ENCODE results near the gene TTLL10.
"Not testable (repeated sequence)": the region's sequence is repeated elsewhere in the genome, so short reads cannot be mapped to it uniquely, and the experiment has no call there.

TTLL10 gene

DNA sequence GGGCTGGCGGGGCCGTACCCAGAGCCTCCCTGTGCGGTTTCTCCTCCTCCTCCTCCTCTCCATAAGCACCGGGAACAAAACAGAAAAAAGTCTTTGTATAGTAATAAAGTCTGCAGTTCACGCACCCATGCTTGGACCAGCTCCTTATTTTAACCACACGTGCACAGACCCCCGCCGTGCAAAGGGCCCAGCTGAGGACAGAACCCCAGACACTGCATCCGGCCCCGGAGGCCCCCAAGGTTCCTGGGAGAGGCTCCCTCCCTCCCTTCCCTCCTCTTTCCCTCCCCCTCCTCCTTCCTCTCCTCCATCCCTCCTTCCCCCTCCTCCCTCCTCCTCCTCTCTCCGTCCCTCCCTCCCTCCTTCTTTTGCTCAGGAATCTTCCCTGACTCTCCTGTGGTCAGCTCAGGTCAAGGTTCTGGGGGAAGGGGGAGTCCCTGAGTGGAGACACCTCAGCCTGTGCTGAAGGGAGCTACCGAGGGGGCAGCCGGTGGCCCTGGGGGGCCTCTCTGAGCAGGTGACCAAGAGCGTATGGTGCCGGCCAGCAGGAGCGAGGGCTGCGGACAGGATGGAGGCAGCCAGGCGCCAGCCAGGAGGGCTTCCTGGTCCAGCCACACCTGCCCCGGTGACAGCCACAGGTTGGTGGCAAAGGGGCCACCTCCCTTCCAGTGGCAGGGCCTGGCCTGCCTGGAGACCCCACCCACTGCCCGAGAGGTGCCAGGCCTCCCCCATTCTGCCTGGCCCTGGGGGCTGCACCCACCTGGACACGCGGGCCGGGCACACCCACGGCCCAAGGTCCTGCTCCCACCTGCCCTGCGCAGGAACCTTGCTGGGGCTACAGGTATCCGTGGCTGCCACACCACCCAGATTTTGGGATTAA lies 3.2 kb upstream of the TTLL10 start:
- in situ Hi-C loops (cut with MboI; ENCODE audit: low sequenced_read_pairs) = no loop called here

DNA sequence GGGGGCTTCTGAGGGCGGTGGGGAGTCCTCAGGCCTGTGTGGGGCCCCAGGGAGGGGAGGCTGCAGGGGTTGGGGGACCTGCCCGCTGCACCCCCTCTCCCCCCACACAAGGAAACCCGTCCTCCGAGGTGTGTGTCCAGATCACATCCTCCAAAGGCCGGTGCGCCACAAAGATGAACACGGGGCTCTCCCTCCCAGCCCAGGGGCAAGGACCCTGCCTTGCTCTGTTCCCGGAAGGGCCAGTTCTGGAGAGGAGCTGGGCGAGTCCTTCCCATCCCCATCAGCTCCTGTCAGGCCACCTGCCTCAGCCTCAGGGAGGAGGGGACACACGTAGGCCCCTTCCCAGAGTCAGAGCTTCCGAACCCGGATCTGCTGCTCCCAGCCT lies 2.5 kb upstream of the TTLL10 start:
- in situ Hi-C loops (cut with MboI; ENCODE audit: low sequenced_read_pairs) = no loop called here

GRCh38 chr1:1171546-1172340 lies 1.9 kb upstream of the TTLL10 start:
- in situ Hi-C loops (cut with MboI; ENCODE audit: low sequenced_read_pairs) = no loop called here

GRCh38 chr1:1173061-1173792 lies 453 bp upstream of the TTLL10 start:
- in situ Hi-C loops (cut with MboI; ENCODE audit: low sequenced_read_pairs) = no loop called here

GRCh38 chr1:1175221-1176062 lies 1.8 kb downstream of the TTLL10 start:
- in situ Hi-C loops (cut with MboI; ENCODE audit: low sequenced_read_pairs) = no loop called here

DNA sequence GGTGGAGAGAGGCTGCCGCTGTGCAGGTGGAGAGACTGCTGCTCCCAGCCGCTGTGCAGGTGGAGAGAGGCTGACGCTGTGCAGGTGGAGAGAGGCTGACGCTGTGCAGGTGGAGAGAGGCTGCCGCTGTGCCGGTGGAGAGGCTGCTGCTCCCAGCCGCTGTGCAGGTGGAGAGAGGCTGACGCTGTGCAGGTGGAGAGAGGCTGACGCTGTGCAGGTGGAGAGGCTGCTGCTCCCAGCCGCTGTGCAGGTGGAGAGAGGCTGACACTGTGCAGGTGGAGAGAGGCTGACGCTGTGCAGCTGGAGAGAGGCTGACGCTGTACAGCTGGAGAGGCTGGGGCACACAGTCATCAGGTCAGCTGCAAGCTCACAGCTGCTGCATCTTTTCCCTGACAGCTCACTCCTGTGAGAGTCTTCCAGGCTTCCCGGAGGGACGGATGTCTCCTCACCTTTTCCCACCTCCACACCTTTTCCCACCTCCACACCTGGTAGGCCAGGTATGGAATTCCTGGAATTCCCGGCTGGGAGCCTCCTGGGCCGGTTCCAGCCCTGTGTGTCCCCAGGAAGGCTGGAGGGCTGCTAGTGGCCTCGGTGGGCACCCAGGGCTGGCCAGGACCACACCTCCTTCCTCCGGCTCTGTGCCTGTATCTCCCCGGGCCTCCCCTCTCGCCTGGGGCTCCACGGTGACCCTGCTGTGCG lies 2.5 kb downstream of the TTLL10 start:
- in situ Hi-C loops (cut with MboI; ENCODE audit: low sequenced_read_pairs) = not testable (repeated sequence)

DNA sequence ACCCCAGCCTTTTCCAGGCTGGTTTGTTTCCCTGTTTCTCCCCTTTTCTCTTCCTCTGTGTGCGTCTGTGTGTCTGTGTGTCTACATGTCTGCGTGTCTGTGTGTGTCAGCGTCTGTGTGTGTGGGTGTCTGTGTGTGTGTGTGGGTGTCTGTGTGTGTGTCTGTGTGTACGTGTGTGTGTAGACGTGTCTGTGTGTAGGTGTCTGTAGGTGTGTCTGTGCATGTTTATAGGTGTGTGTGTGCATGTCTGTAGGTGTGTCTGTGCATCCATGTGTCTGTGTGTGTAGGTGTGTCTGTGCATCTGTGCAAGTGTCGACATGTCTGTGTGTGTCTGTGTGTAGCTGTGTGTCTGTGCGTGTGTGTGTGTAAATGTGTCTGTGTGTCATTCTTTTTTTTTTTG lies 3.3 kb downstream of the TTLL10 start:
- in situ Hi-C loops (cut with MboI; ENCODE audit: low sequenced_read_pairs) = no loop called here

DNA sequence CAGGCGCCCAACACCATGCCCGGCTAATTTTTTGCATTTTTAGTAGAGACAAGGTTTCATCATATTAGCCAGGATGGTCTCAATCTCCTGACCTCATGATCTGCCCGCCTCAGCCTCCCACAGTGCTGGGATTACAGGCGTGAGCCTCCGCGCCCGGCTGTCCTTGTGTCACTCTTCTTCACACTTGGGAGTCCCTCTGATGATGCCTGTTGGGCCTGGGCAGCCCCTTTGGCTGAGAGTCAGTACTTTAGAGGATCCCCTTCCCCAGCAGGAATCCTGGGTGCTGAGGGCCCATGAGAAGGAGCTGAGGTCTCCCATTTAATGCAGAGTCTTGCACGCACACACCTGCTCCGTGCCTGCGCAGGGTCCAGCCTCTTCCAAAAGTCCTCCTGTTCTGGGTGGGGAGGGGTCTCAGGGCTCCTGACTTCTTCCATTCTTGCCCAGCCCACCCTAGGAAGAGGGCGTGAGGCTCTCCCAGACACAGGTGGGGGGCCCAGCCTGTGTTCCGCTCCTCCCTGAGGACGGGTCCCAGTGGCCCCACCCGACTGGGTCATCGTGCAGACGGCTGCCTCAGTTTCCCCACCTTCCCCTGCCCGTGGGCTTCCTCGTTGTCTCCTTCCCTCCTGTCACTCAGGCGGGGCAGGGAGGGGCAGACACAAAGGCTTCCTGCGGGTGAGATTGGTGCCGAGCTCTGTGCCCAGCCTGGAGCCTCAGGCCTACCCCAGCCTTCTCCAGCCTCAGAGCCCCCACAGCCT lies 3.9 kb downstream of the TTLL10 start:
- in situ Hi-C loops (cut with MboI; ENCODE audit: low sequenced_read_pairs) = no loop called here

GRCh38 chr1:1178794-1179331 lies 5.2 kb downstream of the TTLL10 start:
- in situ Hi-C loops (cut with MboI; ENCODE audit: low sequenced_read_pairs) = no loop called here

GRCh38 chr1:1179346-1179982 lies 5.8 kb downstream of the TTLL10 start:
- in situ Hi-C loops (cut with MboI; ENCODE audit: low sequenced_read_pairs) = no loop called here

- in situ Hi-C loops (cut with MboI; ENCODE audit: low sequenced_read_pairs) = no loop called here
Observed at GRCh38 chr1:1179983-1180861, 6.5 kb downstream of the TTLL10 start.

GRCh38 chr1:1181129-1181937 lies 7.7 kb downstream of the TTLL10 start:
- in situ Hi-C loops (cut with MboI; ENCODE audit: low sequenced_read_pairs) = no loop called here

GRCh38 chr1:1181938-1182410 lies 8.3 kb downstream of the TTLL10 start:
- in situ Hi-C loops (cut with MboI; ENCODE audit: low sequenced_read_pairs) = no loop called here

DNA sequence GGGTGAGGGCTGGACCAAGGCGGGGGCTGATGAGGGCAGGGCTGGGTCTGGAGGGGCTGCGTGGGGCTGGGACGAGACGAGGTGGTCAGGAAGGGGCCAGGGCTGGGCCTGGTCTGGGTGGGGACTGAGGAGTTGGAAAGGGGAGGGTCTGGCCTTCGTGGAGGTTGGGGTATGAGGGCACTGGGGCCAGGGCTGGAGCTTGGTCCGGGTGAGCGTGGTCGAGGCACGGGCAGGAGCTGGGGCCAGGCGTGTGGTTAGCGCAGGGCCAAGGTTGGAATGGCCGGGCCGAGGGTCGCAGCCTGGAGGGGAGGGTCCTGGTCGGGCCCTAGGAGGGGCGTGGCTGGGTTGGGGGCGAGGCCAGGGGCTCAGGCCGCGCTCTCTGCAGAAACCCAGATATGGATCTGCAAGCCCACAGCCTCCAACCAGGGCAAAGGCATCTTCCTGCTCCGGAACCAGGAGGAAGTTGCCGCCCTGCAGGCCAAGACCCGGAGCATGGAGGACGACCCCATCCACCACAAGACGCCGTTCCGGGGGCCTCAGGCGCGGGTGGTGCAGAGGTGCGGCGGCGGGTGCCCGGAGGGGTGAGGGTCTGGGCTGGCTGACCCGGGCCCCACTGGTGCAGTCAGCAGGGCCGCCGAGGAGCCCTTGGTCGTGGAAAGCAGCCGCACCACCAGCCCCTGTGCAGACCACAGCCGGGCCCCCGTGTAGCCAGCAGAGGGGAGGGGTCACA lies 9.0 kb downstream of the TTLL10 start:
- in situ Hi-C loops (cut with MboI; ENCODE audit: low sequenced_read_pairs) = no loop called here

- in situ Hi-C loops (cut with MboI; ENCODE audit: low sequenced_read_pairs) = no loop called here
Observed at GRCh38 chr1:1183221-1183747, 9.6 kb downstream of the TTLL10 start.

All from HL-60/S4 (cell line).